ENCODE measurements around the gene FOXL1. TPM values are rescaled to one million over a fixed set of nuclear protein-coding genes. Genes with fewer than 3 reads are reported as not detected.

FOXL1 gene
- total and polyA plus RNA-seq, 7 donors, result 0.14 to 1.6 (median 0.48) TPM; not detected in 1

GRCh38 chr16:86620184-86620583, 41.8 kb downstream of the FOXL1 start:
- no peak overlapping the region for H3K27ac ChIP-seq
- H3K9me3 ChIP-seq, result no peaks in the 10 kb centered on the region
- no peak for DNase-seq
- no peaks in the 10 kb centered on the region for H3K36me3 ChIP-seq
- TF ChIP-seq POLR2A (IDR thresholded peaks at IDR 0.05) (no peak), EP300 (IDR thresholded peaks at IDR 0.05) (no peak), CTCF (IDR thresholded peaks at IDR 0.05) (no peak), POLR2AphosphoS5 (IDR thresholded peaks at IDR 0.05) (no peak)
- WGBS, 2 donors, result 52 to 78% methylated on average over 1 of the region's 1 CpG
- intact Hi-C loops (cut with DNase I), result no loop called here
- no peaks in the 10 kb centered on the region for H3K4me1 ChIP-seq
- peaks cover 0 to 16% (median 0%) of the 10 kb centered on the region in 3 donors for H3K27me3 ChIP-seq
- H3K4me3 ChIP-seq, result no peak overlapping the region

GRCh38 chr16:86621966-86622365, 43.6 kb downstream of the FOXL1 start:
- no peak for DNase-seq
- TF ChIP-seq CTCF (IDR thresholded peaks at IDR 0.05), result no peak
- TF ChIP-seq POLR2AphosphoS5 (IDR thresholded peaks at IDR 0.05), result no peak
- no peak for TF ChIP-seq EP300 (IDR thresholded peaks at IDR 0.05)
- TF ChIP-seq POLR2A (IDR thresholded peaks at IDR 0.05), result no peak
- H3K9me3 ChIP-seq, result no peaks in the 10 kb centered on the region
- no peak overlapping the region for H3K4me3 ChIP-seq
- peaks cover 0 to 16% (median 0%) of the 10 kb centered on the region in 3 donors for H3K27me3 ChIP-seq
- intact Hi-C loops (cut with DNase I), result no loop called here
- WGBS, 2 donors, result 80 to 89% methylated on average over 10 of the region's 10 CpGs
- H3K27ac ChIP-seq, result no peak overlapping the region
- H3K4me1 ChIP-seq, result no peaks in the 10 kb centered on the region
- H3K36me3 ChIP-seq, result no peaks in the 10 kb centered on the region

GRCh38 chr16:86622700-86623615, 44.6 kb downstream of the FOXL1 start:
- Histone ChIP-seq H3K27me3 (peaks cover 0 to 16% (median 0%) of the 10 kb centered on the region in 3 donors), H3K36me3 (no peaks in the 10 kb centered on the region), H3K4me3 (no peak overlapping the region), H3K27ac (no peak overlapping the region), H3K9me3 (no peaks in the 10 kb centered on the region), H3K4me1 (no peaks in the 10 kb centered on the region)
- no peak for DNase-seq
- intact Hi-C loops (cut with DNase I), result no loop called here
- 89 to 92% methylated on average over 16 of the region's 16 CpGs for WGBS, 2 donors
- TF ChIP-seq POLR2AphosphoS5 (IDR thresholded peaks at IDR 0.05) (no peak), EP300 (IDR thresholded peaks at IDR 0.05) (no peak), CTCF (IDR thresholded peaks at IDR 0.05) (no peak), POLR2A (IDR thresholded peaks at IDR 0.05) (no peak)

DNA sequence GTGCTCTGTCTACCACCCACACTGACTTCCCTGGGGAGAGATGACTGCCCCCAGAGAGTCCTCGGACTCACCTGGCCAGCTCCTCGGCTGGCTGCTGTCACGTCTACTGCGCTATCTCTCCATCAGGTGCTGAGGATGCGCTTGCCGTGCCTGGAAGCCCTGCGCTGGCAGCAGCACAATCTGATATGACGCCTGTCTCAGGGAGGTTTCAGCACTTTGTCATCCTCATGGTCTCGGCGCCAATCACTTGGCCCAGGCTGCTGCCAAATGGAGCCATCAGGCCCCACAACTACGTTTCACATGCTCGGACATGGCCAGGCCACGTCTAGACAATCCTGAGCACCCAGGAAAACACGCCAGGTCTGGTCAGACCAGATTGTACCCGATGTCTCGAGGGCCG, 46.7 kb downstream of the FOXL1 start:
- no peak for TF ChIP-seq POLR2A (IDR thresholded peaks at IDR 0.05)
- TF ChIP-seq EP300 (IDR thresholded peaks at IDR 0.05), result no peak
- no peak for TF ChIP-seq CTCF (IDR thresholded peaks at IDR 0.05)
- no peak for TF ChIP-seq POLR2AphosphoS5 (IDR thresholded peaks at IDR 0.05)
- intact Hi-C loops (cut with DNase I), result no loop called here

More for the DNA sequence above, 46.7 kb downstream of the FOXL1 start:
- no peaks in the 10 kb centered on the region for H3K36me3 ChIP-seq
- no peak for DNase-seq
- no peaks in the 10 kb centered on the region for H3K4me1 ChIP-seq
- H3K27me3 ChIP-seq, result peaks cover 0 to 12% (median 0%) of the 10 kb centered on the region in 3 donors
- H3K27ac ChIP-seq, result no peak overlapping the region
- H3K9me3 ChIP-seq, result no peaks in the 10 kb centered on the region
- no peak overlapping the region for H3K4me3 ChIP-seq
- 80 to 89% methylated on average over 17 of the region's 17 CpGs for WGBS, 2 donors

Data from sigmoid colon (tissue), 7 donors.